ENCODE measurements around the gene SHOC1.

DNA sequence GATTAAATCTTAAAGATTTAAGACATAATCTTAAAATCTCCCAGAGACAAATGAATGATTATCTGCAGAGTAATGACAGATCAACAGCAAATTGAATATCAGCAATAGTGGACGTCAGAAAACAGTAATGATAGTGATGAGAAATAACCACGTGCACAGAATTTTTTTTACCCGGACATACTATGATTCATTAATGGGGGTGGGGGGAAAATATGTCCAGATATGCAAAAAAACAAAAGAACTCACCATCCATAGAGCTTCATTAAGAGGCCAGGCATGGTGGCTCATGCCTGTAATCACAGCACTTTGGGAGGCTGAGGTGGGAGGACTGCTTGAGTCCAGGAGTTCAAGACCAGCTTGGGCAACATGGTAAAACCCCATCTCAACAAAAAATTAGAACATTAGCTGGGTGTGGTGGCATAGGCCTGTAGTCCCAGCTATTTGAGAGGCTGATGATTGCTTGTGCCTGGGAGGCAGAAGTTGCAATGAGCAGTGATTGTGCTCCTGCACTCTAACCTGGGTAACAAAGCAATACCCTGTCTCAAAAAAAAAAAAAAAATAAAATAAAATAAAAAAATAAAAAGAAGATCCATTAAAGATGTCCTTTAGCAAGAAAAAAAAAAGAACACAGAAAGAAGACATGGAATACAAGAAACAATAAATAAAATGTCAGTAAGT, 30.9 kb upstream of the SHOC1 start:
- TF ChIP-seq, protein P1, sequence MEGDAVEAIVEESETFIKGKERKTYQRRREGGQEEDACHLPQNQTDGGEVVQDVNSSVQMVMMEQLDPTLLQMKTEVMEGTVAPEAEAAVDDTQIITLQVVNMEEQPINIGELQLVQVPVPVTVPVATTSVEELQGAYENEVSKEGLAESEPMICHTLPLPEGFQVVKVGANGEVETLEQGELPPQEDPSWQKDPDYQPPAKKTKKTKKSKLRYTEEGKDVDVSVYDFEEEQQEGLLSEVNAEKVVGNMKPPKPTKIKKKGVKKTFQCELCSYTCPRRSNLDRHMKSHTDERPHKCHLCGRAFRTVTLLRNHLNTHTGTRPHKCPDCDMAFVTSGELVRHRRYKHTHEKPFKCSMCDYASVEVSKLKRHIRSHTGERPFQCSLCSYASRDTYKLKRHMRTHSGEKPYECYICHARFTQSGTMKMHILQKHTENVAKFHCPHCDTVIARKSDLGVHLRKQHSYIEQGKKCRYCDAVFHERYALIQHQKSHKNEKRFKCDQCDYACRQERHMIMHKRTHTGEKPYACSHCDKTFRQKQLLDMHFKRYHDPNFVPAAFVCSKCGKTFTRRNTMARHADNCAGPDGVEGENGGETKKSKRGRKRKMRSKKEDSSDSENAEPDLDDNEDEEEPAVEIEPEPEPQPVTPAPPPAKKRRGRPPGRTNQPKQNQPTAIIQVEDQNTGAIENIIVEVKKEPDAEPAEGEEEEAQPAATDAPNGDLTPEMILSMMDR (IDR thresholded peaks at IDR 0.05): no peak
- TF ChIP-seq POLR2A (IDR thresholded peaks at IDR 0.05): no peak
